Measurements from ENCODE around the gene TCEA2. TPM values are rescaled to one million over a fixed set of nuclear protein-coding genes. Genes with fewer than 3 reads are reported as not detected.

Gene TCEA2
- polyA plus RNA-seq, 1 donor from 2014 or later, result 87.7 TPM

GRCh38 chr20:64110411-64111068, 47.5 kb downstream of the TCEA2 start (continued):
- TF ChIP-seq REST (IDR thresholded peaks at IDR 0.05; ENCODE audit: borderline replicate concordance) (no peak), SMC3 (conservative IDR thresholded peaks at IDR 0.05; ENCODE audit: poor library complexity) (no peak)

- no peaks in the 10 kb centered on the region for H4K20me1 ChIP-seq (ENCODE audit: insufficient read depth)
- no peak overlapping the region for H2AFZ ChIP-seq (ENCODE audit: low read depth, low read length)
- no peaks in the 10 kb centered on the region for H3K79me2 ChIP-seq (replicated peaks; ENCODE audit: insufficient read depth, low read length)
- no peaks in the 10 kb centered on the region for H3K9me2 ChIP-seq (ENCODE audit: insufficient read depth, low read length)
- no peak overlapping the region for H3K9ac ChIP-seq (ENCODE audit: low read length)
- no peaks in the 10 kb centered on the region for H3K36me3 ChIP-seq (ENCODE audit: insufficient read depth, low read length)
- H3K27ac ChIP-seq (ENCODE audit: low read length), result no peak overlapping the region
- no peaks in the 10 kb centered on the region for H3K27me3 ChIP-seq (ENCODE audit: insufficient read depth, low read depth, low read length)
- H3K4me2 ChIP-seq (ENCODE audit: low read length), result no peak overlapping the region
- no peak for TF ChIP-seq MXI1 (conservative IDR thresholded peaks at IDR 0.05; ENCODE audit: poor library complexity, severe bottlenecking)
- TF ChIP-seq EP300 (conservative IDR thresholded peaks at IDR 0.05; ENCODE audit: poor library complexity, severe bottlenecking), result no peak
- TF ChIP-seq POLR2AphosphoS5 (IDR thresholded peaks at IDR 0.05), result no peak
- TF ChIP-seq REST (IDR thresholded peaks at IDR 0.05; ENCODE audit: borderline replicate concordance), result no peak
- no peak for TF ChIP-seq RAD21 (conservative IDR thresholded peaks at IDR 0.05)
- no peak for TF ChIP-seq TAF1 (IDR thresholded peaks at IDR 0.05; ENCODE audit: low read depth)
- TF ChIP-seq CTCF (IDR thresholded peaks at IDR 0.05; ENCODE audit: poor library complexity, severe bottlenecking), result no peak
- TF ChIP-seq EZH2 (IDR thresholded peaks at IDR 0.05; ENCODE audit: borderline replicate concordance, insufficient read depth, low read length, poor library complexity, severe bottlenecking), result no peak
- no peak for TF ChIP-seq SMC3 (conservative IDR thresholded peaks at IDR 0.05; ENCODE audit: poor library complexity)
- H3F3A ChIP-seq (ENCODE audit: insufficient read depth, low read length, poor library complexity, severe bottlenecking), result no peaks in the 10 kb centered on the region
- H3K9me3 ChIP-seq (ENCODE audit: low read length), result no peaks in the 10 kb centered on the region
- H3K4me3 ChIP-seq (ENCODE audit: low read length), result no peak overlapping the region
Observed at GRCh38 chr20:64111841-64112641, 49.0 kb downstream of the TCEA2 start.
